Right lobe of liver (tissue), 6 donors: Measurements from ENCODE around the gene PLD6. TPM values are rescaled to one million over a fixed set of nuclear protein-coding genes. Genes with fewer than 3 reads are reported as not detected.

Experiments used
- ATAC-seq, 4 donors: fragments of 200-7000 bp; cut with Tn5 transposase; one replicate each; pipeline ENCODE4 v1.9.1; 2020; ENCODE audit warnings: mild to moderate bottlenecking in 4 of 4, moderate library complexity in 4 of 4
- DNase-seq, 3 donors: peaks; one replicate each; pipeline ENCODE4 v3.0.0-alpha.2; 2020
- H3K27ac ChIP-seq, 3 donors: fragments of 200-600 bp; one replicate each; pipeline ENCODE4 v1.8.0; 2022
- H3K27me3 ChIP-seq, 2 donors: fragments of 200-600 bp; one replicate each; pipeline ENCODE4 v1.8.0; 2022
- H3K36me3 ChIP-seq, 4 donors: fragments of 200-600 bp; sonication (generic) in 1 of 4; one replicate each; pipeline versions ENCODE4 v1.5.1 to v1.8.0; 2017 to 2022; ENCODE audit warnings: control low read depth in 1 of 4
- H3K4me1 ChIP-seq, 4 donors: fragments of 200-600 bp; sonication (generic) in 1 of 4; one replicate each; pipeline versions ENCODE4 v1.5.1 to v1.8.0; 2017 to 2022; ENCODE audit warnings: control low read depth in 1 of 4
- H3K4me3 ChIP-seq, 3 donors: fragments of 200-600 bp; one replicate each; pipeline ENCODE4 v1.8.0; 2022
- H3K9me3 ChIP-seq, 4 donors: fragments of 200-600 bp; sonication (generic) in 1 of 4; one replicate each; pipeline versions ENCODE4 v1.5.1 to v1.8.0; 2017 to 2022; ENCODE audit warnings: control low read depth in 1 of 4
- CTCF ChIP-seq, 4 donors: fragments of 200-600 bp in 3 of 4; fragments of 450-650 bp in 1 of 4; IDR thresholded peaks; one replicate each; pipeline versions ENCODE4 v1.5.1 to v1.8.0; 2016 to 2022; ENCODE audit warnings: antibody characterized with exemption in 4 of 4, mild to moderate bottlenecking in 2 of 4
- POLR2A ChIP-seq: fragments of 450-650 bp; IDR thresholded peaks from one replicate; pipeline ENCODE4 v1.6.1; 2017; ENCODE audit warnings: antibody characterized with exemption, mild to moderate bottlenecking
- WGBS: methylation state at CpG from one replicate; pipeline ENCODE4 v1.1.6; 2018; ENCODE audit warnings: low coverage, low lambda C conversion rate; ENCODE audit not compliant: insufficient coverage; ENCODE audit errors: missing lambda C conversion rate; 5-methylcytosine and 5-hydroxymethylcytosine counted together
- intact Hi-C, 2 donors: fragments of 100-400 bp; cut with DNase I; formaldehyde crosslinking; loops; one replicate each; pipeline versions ENCODE4 v1.11.2 to v1.14.1; 2022
- total RNA-seq, 6 experiments: library from RNA; depleted of rRNA in 2 of 6; stranded (reverse); fragments of >200 nt in 2 of 6; fragmentation: NEBNext Ultra II Directional in 3 of 6; extraction: Animal tissue kit (Norgen Biotek cat#: 25700) in 3 of 6; gene quantifications; one replicate each; pipeline versions ENCODE4 v1.1.0 to v1.2.4, GENCODE V29; 2016 to 2023
- donor health status: DM: no; HTN: yes; CAD: no.
- donor health status: DM: no; HTN: no; CAD: no.
- donor health status: DM: no; HTN: no; CAD: no.
- donor health status: DM: no; HTN: yes; CAD: no.
- donor health status: DM: no; HTN: yes; CAD: no.

The PLD6 gene
- total RNA-seq, 6 experiments from 2014 or later: 0.68 to 3.6 (median 2.8) TPM

- intact Hi-C loops: no loop called here
- no peak overlapping the region for H3K4me3 ChIP-seq
- ATAC-seq (peak; percentile 35 to 61 (median 52)), DNase-seq (no peak)
- H3K9me3 ChIP-seq: no peaks in the 10 kb centered on the region
- no peaks in the 10 kb centered on the region for H3K4me1 ChIP-seq
- no peak overlapping the region for H3K27ac ChIP-seq
- H3K36me3 ChIP-seq: no peaks in the 10 kb centered on the region
- WGBS: 84% methylated on average over 4 of the region's 11 CpGs
- TF ChIP-seq CTCF (IDR thresholded peaks at IDR 0.05) (no peak), POLR2A (no peak)
- H3K27me3 ChIP-seq: no peaks in the 10 kb centered on the region
Measured at GRCh38 chr17:17191346-17191792, 14.8 kb downstream of the PLD6 start.

- no peak for DNase-seq
- H3K4me1 ChIP-seq: no peaks in the 10 kb centered on the region
- no peaks in the 10 kb centered on the region for H3K9me3 ChIP-seq
- H3K4me3 ChIP-seq: no peak overlapping the region
- ATAC-seq: peak in 2 of 4 donors; percentile 17 to 28
- H3K27ac ChIP-seq: no peak overlapping the region
- WGBS: 74% methylated on average over 6 of the region's 7 CpGs
- H3K27me3 ChIP-seq: no peaks in the 10 kb centered on the region
- no peaks in the 10 kb centered on the region for H3K36me3 ChIP-seq
- intact Hi-C loops: no loop called here
- TF ChIP-seq POLR2A (no peak), CTCF (IDR thresholded peaks at IDR 0.05) (no peak)
Measured at GRCh38 chr17:17190188-17190587, 15.9 kb downstream of the PLD6 start.

- intact Hi-C loops: no loop called here
- peaks cover 0 to 2% (median 0%) of the 10 kb centered on the region in 4 donors for H3K36me3 ChIP-seq
- H3K4me1 ChIP-seq: no peaks in the 10 kb centered on the region
- 51% methylated on average over 4 of the region's 4 CpGs for WGBS
- H3K27me3 ChIP-seq: no peaks in the 10 kb centered on the region
- H3K4me3 ChIP-seq: no peak overlapping the region
- no peak for ATAC-seq
- H3K9me3 ChIP-seq: no peaks in the 10 kb centered on the region
- no peak overlapping the region for H3K27ac ChIP-seq
- TF ChIP-seq POLR2A (no peak), CTCF (IDR thresholded peaks at IDR 0.05) (no peak)
- no peak for DNase-seq
Measured at GRCh38 chr17:17189559-17189958, 16.6 kb downstream of the PLD6 start.

- 75% methylated on average over 2 of the region's 4 CpGs for WGBS
- Histone ChIP-seq H3K27ac (no peak overlapping the region), H3K4me1 (no peaks in the 10 kb centered on the region), H3K4me3 (no peak overlapping the region), H3K27me3 (no peaks in the 10 kb centered on the region), H3K9me3 (no peaks in the 10 kb centered on the region), H3K36me3 (peaks cover 0 to 12% (median 0%) of the 10 kb centered on the region in 4 donors)
- intact Hi-C loops: no loop called here
- ATAC-seq (no peak), DNase-seq (no peak)
- no peak for TF ChIP-seq POLR2A
- no peak for TF ChIP-seq CTCF (IDR thresholded peaks at IDR 0.05)
Measured at GRCh38 chr17:17188586-17188985, 17.5 kb downstream of the PLD6 start.
